ENCODE data around the gene DROSHA. TPM values are rescaled to one million over a fixed set of nuclear protein-coding genes. Genes with fewer than 3 reads are reported as not detected.

The DROSHA gene
- total and polyA plus RNA-seq, 2 donors (not counting 3 experiments of a cell fraction or from before 2014, with no cell fraction given): 49.1 to 96.4 TPM

DNA sequence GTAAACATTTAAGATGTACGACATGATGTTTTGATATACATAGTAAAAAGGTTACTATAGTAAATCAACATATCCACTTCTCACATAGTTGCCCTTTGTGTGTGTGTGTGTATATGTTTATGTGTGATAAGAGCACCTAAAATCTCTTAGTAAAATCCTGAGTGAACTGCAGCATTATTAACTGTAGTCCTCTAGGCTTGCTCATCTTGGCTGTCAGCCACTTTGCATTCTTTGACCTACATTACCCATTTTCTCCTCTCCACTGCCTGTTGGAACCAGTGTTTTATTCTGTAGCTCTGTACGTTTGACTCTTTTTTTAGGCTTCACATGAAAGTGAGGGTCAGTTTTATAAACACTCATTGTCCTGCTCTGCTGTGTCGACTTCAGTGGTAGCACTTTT is 24.6 kb upstream of the DROSHA start:
- dilution Hi-C loops (cut with MboI; ENCODE audit: extremely low pct_ligation_motif_present, low sequenced_read_pairs): no loop called here
- FAIRE-seq (no peak), DNase-seq (ENCODE audit: low read depth, low spot score) (no peak)
- Histone ChIP-seq H3K9me3 (replicated peaks; ENCODE audit: control insufficient read depth, insufficient read depth, low read length) (no peaks in the 10 kb centered on the region), H3K27me3 (ENCODE audit: control insufficient read depth in 2 of 2, insufficient read depth in 2 of 2, low read length in 2 of 2) (no peaks in the 10 kb centered on the region), H3K27ac (ENCODE audit: insufficient read depth, low read depth, low read length) (no peak overlapping the region), H3K79me2 (ENCODE audit: control insufficient read depth, insufficient read depth, low read length) (no peaks in the 10 kb centered on the region), H3K4me1 (ENCODE audit: control insufficient read depth, extremely low read depth, insufficient read depth, low read length) (no peaks in the 10 kb centered on the region), H3K4me2 (ENCODE audit: insufficient read depth, low read length) (no peak overlapping the region), H3K9me1 (replicated peaks; ENCODE audit: control insufficient read depth, extremely low read depth, insufficient read depth, low read length) (no peaks in the 10 kb centered on the region), H3K9ac (replicated peaks; ENCODE audit: extremely low read depth, insufficient read depth, low read length) (no peak overlapping the region), H2AFZ (ENCODE audit: low read depth, low read length) (no peak overlapping the region), H4K20me1 (replicated peaks; ENCODE audit: control insufficient read depth, extremely low read depth, insufficient read depth, low read length) (no peaks in the 10 kb centered on the region), H3K36me3 (ENCODE audit: control insufficient read depth in 2 of 2, extremely low read depth in 1 of 2, insufficient read depth in 2 of 2, low read length in 2 of 2) (peaks cover under 1 to 7% of the 10 kb centered on the region in 2 experiments), H3K4me3 (replicated peaks in 1 of 3; ENCODE audit: insufficient read depth in 1 of 3, low read depth in 1 of 3, low read length in 3 of 3) (no peak overlapping the region)
- no peak for TF ChIP-seq POLR2AphosphoS5 (IDR thresholded peaks at IDR 0.05; ENCODE audit: insufficient read depth, low read depth, low read length)
- TF ChIP-seq, protein P1, sequence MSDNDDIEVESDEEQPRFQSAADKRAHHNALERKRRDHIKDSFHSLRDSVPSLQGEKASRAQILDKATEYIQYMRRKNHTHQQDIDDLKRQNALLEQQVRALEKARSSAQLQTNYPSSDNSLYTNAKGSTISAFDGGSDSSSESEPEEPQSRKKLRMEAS (IDR thresholded peaks at IDR 0.05; ENCODE audit: insufficient read depth, insufficient read length): no peak
- TF ChIP-seq JUN (IDR thresholded peaks at IDR 0.05; ENCODE audit: borderline replicate concordance, insufficient read depth, insufficient read length, low read depth): no peak
- no peak for TF ChIP-seq EZH2 (IDR thresholded peaks at IDR 0.05; ENCODE audit: borderline replicate concordance, low read depth, low read length, severe bottlenecking)
- no peak for TF ChIP-seq GATA2 (IDR thresholded peaks at IDR 0.05; ENCODE audit: insufficient read depth, insufficient read length, low read depth, low read length)
- no peak for TF ChIP-seq FOS (IDR thresholded peaks at IDR 0.05; ENCODE audit: borderline replicate concordance, insufficient read depth, low read length)
- TF ChIP-seq MYC (IDR thresholded peaks at IDR 0.05; ENCODE audit: low read depth, low read length): no peak
- TF ChIP-seq POLR2A (IDR thresholded peaks at IDR 0.05; ENCODE audit: low read depth, low read length): no peak
- no peak for TF ChIP-seq CTCF (IDR thresholded peaks at IDR 0.05; ENCODE audit: extremely low read depth in 1 of 2, insufficient read depth in 1 of 2, low read depth in 1 of 2, low read length in 2 of 2)
- intact Hi-C loops (cut with micrococcal nuclease): no loop called here
- BruUV-seq (replicated peaks): no TSS peak
- ChIA-PET CTCF (no interaction called here), POLR2A (no interaction called here)

Measured in endothelial cell of umbilical vein (primary cell).